HG03571 (cell line): Measurements from ENCODE around the gene PHLDB1.

Experiments used
- ATAC-seq: cut with Tn5 transposase; IDR thresholded peaks from one replicate; pipeline ENCODE4 v1.9.1; 2021; ENCODE audit not compliant: unreplicated experiment

Gene PHLDB1

DNA sequence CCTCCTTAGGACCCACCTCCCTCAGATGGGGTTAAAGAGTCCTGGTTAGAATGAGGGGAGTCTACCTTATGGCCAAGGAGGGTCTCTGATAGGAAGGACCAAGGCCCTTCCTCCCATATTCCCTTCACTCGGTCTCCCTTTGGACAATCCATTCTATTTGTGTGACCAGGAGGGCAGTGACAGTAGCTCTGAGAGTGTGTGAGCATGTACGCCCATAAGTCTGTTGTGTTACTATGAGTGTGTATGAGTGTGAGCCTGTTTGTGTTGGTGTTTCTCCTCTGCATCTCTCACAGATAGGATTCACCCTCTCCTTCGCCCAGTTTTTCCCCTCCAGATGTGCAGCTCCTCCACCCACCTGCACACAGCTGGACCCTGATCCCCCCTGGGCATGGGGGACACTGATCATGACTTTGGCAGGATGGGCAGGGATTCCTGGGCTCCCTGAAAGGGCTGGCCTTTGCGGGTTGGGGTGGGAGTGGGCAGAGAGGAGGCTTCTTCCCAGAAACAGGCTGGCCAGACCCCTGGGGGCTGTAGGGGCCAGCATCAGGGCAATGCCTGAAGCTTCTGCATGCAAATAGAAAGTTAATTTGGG, 14.5 kb downstream of the PHLDB1 start:
- ATAC-seq: no peak

DNA sequence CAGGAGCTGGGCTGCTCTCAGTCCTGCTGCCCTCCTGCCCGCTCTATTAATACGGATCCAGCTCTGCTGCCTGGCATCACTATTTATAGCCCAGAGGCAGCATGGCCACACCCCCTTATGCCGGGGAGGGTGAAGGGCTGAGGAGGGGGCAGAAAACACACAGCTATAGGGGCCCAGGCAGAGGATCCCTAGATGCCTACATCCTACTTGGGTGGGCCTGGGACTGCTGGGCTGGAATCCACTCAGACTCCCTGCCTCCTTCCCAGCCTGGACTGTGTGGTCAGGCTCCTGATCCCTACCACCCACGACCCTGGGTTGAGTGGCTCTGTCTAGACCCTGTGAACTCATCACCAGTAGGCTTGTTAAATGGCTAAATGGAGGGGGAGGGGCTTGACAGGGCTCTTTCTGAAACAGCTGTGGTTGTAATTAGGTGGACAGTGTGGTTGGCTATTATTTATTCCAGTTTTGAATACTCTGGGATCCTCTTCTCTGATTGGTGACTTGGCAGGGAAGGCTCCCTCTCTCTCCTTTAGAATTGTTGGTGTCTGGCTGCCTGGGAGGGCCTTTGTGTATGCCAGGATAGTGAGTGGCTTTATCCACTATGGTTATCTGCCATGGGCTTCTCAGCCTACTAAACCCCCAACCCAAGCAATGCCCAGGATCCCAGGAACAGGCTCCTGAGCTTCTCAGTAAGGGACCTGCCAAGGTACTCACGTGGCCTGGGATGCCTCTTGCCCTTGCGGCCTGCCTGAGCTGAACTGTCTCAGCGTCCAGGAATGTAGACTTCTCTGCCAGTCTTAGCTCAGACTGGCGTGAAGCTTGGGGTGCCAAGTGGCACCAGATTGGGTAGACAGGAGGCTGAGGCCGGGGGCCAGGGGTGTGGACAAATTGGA, 15.2 kb downstream of the PHLDB1 start:
- ATAC-seq: no peak

GRCh38 chr11:118623269-118623655, 15.8 kb downstream of the PHLDB1 start:
- no peak for ATAC-seq

GRCh38 chr11:118625036-118625690, 17.7 kb downstream of the PHLDB1 start:
- no peak for ATAC-seq

DNA sequence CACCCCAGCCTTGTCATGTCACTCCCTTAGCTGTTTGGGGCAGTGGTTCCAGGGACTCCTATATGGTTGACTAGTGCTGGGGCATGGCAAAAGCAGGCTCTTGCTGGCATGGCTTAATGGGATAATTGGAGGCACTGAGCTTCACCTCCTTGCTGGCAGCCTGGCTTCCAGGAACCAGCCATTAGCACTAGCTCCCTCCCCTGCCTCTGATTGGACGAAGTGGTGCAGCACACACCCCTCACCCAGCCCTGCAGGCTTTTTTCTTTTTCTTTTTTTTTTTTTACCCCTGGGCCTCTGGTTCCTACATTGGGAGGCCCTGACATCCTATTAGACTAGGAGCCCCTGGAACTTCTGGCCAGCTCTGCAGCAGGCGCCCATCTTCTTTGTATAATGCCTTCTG, 18.6 kb downstream of the PHLDB1 start:
- no peak for ATAC-seq

DNA sequence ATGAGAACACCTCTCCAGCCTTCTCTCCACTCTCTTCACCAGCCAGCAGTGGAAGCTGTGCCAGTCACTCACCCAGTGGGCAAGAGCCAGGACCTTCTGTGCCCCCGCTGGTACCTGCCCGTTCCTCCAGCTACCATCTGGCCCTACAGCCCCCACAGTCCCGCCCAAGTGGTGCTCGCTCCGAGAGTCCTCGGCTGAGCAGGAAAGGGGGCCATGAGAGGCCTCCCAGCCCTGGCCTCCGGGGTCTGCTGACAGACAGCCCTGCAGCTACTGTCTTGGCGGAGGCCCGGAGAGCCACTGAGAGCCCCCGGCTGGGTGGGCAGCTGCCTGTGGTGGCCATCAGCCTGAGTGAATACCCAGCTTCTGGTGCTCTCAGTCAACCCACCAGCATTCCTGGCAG, 20.2 kb downstream of the PHLDB1 start:
- ATAC-seq: no peak

- ATAC-seq: no peak
These were observed 20.6 kb downstream of the PHLDB1 start for GRCh38 chr11:118628031-118628430.

DNA sequence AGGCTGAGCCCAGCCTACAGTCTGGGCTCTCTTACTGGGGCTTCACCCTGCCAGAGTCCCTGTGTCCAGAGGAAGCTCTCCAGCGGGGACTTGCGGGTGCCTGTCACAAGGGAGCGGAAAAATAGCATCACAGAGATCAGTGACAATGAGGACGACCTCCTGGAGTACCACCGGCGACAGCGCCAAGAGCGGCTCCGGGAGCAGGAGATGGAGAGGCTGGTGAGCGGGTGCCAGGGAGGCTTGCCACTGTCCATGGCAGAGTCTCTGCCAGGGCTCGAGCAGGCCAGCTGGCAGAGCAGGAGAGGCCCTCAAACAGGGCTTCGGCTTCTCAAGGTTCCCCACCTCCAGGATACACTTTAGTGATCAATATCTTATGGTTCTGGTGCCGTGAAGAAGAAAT, 21.0 kb downstream of the PHLDB1 start:
- no peak for ATAC-seq

DNA sequence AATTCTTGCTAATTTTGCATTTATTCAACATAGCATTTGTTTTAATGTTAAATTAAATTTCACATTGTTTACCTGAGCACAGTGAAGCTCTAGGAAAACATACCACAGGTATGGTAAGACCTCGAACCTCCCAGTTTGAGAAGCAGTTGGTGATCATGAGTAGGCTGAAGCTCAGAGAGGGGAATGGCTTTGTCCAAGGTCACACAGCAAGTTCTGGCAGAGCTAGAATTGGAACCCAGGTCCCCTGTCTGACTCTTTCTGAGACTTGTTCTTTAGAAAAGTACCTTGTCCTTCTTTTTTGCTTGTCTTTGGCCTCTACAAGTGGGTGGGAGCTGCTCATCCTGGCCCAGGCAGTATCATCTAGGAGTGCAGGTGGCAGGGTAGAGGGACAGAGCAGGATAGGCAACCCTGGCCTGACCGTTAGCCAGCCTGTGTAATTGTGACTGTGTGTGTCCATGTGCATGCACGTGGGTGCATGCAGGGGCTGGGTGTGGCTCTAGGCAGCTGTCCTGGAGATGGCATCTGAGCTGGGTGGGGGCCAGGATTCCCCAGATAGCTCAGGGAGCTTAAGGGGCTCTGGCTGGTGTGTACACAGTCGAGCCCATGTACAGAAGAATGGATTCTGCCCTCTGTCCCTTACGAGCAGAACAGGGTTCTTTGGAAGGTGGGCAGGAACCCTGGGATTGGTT, 21.6 kb downstream of the PHLDB1 start:
- no peak for ATAC-seq

DNA sequence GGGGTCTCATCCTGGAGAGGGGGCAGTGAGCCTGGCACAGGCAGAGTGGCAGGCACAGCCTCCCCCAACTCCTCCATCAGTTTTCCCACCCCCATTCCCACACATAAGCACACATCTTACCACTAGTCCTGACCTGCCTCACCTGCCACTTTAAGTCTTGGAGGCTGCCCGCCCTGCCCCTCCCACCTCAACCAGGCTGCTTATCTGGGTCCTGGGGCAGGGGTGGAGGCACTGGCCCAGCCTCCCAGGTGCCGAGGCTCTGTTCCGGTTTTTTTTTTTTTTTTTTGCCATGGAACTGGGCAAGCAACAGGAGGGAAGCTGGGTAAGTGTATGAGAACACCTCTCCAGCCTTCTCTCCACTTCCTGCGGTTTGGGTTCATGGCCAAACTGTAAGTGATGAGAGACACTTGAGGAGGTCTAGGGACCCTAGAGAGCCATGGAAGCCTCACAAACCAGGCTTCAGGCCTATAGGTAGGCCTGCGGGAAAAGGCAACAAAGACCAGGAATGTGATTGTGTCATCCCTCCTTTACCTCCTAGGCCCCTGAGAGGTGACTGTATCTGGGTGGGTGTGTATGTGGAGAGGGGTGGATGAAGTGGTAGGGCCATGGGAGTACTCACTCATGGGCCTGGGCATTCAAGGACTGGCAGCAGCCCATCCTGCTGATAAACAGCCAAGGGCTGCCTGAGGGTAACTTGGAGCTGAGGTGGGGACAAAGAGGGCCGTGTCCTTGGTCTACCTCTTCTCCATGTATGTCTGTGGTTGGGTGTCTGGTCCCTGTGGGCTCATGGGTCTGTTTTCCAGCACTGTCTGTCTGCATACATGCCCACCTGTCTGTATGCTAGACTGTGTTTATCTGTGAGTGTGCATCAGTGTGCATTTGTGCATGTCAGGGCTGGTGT, 22.6 kb downstream of the PHLDB1 start:
- no peak for ATAC-seq

- ATAC-seq: no peak
These were observed 23.9 kb downstream of the PHLDB1 start for GRCh38 chr11:118631142-118631909.

DNA sequence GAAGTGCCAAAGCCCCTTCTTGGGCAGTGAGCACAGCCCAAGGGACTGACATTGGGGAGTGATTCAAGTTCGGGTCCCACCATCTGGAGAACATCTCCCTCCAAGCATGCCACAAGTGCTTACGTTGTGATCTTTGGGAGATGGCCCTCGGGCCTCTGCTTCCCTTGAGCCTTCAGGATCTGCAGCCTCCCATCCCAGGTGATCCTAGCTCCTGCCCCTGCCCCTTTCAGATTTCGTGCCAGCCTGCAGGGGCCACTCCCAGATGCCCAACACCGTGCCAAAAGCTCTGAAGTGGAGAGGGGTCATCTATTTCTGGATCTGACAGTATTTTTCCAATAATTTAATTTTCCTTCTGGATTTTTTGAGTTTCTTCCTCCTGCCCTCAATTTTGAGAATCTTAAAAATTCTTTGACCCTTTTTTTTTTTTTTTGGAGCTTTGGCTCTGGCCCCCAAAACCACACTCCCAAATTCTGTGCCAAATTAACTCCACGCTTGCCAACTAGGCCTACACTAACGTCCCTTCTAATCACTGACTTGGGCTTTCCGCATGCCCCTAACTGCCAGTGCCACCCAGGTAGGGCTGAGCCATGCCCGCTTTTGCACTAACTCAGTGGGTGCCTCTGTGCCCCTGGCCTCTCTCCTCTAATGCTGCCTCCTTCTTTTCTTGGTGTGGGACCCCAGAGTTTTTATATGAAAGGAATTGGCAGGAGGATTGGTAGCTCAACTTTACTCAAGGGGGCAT, 25.3 kb downstream of the PHLDB1 start:
- ATAC-seq: no peak

DNA sequence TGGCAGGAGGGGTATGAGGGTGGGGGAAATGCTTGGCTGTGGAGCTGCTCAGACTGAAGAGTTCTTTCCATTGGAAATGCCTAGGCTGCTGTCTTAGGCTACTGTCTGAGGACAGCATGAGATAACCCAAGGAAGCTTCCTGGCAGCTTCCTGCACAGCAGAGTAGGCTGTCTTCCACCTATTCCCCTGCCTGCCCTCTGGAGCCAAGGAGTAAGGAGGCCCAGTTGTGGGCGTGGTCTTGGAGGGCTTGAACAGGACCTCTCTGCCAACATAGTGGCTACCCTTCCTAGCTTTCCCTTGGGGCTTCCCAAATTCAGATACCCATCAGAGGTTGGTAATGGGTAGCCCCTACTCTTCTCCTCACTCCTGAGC, 25.9 kb downstream of the PHLDB1 start:
- no peak for ATAC-seq

DNA sequence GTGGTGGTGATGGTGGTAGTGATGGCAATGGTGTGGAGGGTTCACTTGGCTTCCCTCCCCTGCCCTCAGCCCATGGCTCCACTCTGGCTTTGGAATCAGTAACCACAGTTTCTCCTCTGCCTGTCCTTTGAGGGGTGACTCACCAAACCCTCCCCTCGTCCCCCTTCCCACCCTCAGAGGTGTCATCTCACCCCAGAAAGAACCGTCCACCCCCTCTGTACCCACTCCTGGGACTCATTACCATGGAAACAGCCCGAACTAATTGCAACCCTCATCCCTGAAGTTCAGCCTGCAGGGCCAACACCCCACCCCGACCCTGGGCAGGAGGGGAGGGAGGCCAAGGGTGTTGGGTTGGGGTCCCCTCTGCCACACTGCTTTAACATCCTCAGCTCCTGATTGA, 26.6 kb downstream of the PHLDB1 start:
- no peak for ATAC-seq

GRCh38 chr11:118634431-118635236, 27.2 kb downstream of the PHLDB1 start:
- ATAC-seq: no peak

DNA sequence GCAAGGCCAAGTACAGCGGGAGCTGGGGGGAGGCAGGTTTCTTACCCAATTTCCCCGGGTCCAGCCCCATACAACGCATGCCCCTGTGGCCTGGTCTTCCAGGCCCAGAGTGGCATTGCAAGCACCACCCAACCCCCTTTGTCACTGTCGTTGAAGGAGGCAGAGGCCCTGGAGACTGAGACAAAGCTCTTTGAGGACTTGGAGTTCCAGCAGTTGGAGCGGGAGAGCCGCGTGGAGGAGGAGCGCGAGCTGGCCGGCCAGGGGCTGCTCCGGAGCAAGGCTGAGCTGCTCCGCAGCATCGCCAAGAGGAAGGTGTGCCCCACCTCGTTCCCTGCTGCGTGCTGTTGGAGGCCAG, 27.8 kb downstream of the PHLDB1 start:
- no peak for ATAC-seq

- ATAC-seq: no peak
These were observed 28.2 kb downstream of the PHLDB1 start for GRCh38 chr11:118635642-118636041.

DNA sequence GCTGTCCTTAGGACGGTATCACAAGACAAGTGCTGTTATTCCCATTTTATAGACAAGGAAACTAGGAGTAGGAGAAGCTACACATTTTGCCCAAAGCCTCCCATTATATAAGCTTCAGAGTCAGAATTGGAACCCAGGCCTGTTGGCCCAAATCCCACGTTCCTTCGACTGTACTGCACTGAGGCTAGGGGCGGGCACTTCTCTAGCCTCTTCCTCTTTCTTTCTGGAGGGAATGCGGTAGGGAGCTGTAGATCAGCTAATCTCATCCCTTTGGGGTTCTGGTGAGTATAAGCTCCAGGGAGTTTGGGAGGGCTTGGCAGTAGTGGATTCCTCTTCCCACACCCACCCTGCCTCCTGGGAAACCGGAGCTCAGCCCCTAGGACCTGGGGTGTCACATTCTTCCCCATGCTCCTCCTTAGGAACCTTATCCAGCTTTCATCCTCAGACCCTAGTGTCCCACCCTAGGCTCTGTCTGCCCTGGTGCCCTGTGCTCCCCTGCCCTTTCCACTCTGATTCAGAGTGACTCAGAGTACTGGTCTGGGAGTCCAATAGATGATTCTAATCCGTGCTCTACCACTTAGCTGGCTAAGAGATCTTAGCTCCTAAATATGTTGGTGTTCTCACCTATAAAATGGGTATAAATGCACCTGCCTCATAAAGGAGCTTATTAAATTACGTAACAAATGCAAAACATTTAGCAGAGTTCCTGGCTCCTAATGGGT, 29.3 kb downstream of the PHLDB1 start:
- no peak for ATAC-seq
